Vagina (tissue), 2 donors: Measurements from ENCODE around the gene ZNF622.

Experiments used
- CTCF ChIP-seq, 3 experiments: fragments of 450-650 bp in 2 of 3; fragments of 200-600 bp in 1 of 3; sonication (generic) in 1 of 3; IDR thresholded peaks; one replicate each; pipeline ENCODE4 v1.5.1; 2017 to 2019; ENCODE audit warnings: antibody characterized with exemption in 3 of 3, mild to moderate bottlenecking in 2 of 3, moderate library complexity in 2 of 3
- POLR2A ChIP-seq, 2 donors: fragments of 450-650 bp; IDR thresholded peaks; one replicate each; pipeline ENCODE4 v1.6.1; 2017; ENCODE audit warnings: antibody characterized with exemption in 2 of 2, mild to moderate bottlenecking in 2 of 2, moderate library complexity in 2 of 2
- POLR2AphosphoS5 ChIP-seq, 2 donors: sonication (generic); formaldehyde crosslinking; IDR thresholded peaks; one replicate each; pipeline ENCODE4 v1.9.0; 2017; ENCODE audit warnings: antibody characterized with exemption in 2 of 2, mild to moderate bottlenecking in 2 of 2, low read depth in 1 of 2; ENCODE audit not compliant: insufficient read depth in 1 of 2

DNA sequence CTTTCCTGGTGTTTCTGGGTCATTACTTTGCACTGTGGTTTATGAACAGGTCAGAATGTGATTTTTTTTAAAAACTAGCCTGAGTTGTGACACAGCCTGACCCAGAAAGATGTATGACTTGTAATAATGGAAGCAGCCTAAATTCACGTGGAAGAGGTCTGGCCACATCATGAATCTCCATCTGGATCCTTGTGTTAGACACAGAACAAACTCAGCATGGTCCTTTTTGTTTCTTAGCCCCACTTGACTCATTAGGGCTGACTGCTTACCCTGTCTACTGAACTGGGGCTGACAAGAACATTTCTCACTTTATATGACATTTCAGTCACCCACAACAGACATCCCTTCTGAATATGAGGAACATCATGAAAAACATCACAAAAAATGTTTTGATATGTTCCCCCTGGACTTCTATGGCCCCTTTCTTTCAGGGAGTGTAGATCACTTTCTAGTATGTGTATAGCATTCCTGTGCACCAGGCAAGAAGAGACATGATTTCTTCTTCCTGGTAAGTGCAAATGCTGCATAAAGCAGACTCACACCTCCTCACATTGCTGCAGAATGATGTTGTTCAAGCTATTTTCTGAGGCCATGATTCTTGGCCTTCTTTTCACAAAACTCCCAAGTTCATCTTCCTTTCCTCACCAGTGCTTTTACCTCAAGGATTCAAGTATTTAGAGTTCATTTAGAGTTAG, 52.3 kb downstream of the ZNF622 start:
- no peak for TF ChIP-seq CTCF (IDR thresholded peaks at IDR 0.05)
- TF ChIP-seq POLR2A (IDR thresholded peaks at IDR 0.05), result no peak
- TF ChIP-seq POLR2AphosphoS5 (IDR thresholded peaks at IDR 0.05; ENCODE audit: insufficient read depth in 1 of 2, low read depth in 1 of 2), result no peak
